Measurements from ENCODE around the gene KLHDC10.

KLHDC10 gene

DNA sequence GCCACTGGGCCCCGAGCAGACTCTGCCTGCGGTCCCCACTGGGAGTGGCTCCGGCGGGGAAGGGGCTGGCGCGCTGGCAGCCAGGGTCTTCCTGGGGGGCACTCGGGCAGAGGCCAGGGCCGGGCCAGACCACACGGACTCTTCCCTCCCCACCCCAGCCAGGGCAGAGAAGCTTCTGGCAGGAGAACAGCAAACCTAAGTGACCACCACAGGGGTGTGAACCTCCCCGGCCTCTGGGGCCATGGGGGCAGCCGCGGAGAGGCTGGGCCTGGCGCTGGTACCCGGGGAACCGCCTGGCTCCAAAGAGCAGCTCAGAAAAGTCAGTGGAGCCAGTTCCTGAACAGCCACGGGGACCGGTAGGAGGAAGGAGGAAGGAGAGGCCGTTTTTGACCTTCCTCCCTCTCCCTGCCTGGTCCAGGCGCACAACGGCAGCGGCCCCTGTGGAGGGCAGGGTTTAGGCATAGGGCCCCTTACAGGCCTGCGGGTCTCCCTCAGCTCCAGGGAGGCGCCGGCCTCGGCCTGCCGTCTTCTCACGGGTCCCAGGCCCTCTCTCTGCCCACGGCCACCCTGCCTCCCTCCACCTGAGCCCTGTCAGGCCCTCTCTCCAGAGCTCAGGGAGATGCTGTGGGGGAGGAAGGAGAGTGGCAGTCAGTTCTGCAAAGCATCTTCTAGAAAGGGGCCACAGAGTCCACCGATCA is 83.0 kb downstream of the KLHDC10 start:
- Mint-ChIP-seq H3K4me3 (no peak overlapping the region), H3K9me3 (peaks cover 27% of the 10 kb centered on the region), H3K4me1 (peaks cover 20% of the 10 kb centered on the region), H3K36me3 (ENCODE audit: low read depth) (peaks cover 27% of the 10 kb centered on the region), H3K27ac (no peak overlapping the region), H3K27me3 (ENCODE audit: low read depth, poor library complexity) (no peaks in the 10 kb centered on the region)
- DNase-seq = no peak
- TF ChIP-seq, protein P1, sequence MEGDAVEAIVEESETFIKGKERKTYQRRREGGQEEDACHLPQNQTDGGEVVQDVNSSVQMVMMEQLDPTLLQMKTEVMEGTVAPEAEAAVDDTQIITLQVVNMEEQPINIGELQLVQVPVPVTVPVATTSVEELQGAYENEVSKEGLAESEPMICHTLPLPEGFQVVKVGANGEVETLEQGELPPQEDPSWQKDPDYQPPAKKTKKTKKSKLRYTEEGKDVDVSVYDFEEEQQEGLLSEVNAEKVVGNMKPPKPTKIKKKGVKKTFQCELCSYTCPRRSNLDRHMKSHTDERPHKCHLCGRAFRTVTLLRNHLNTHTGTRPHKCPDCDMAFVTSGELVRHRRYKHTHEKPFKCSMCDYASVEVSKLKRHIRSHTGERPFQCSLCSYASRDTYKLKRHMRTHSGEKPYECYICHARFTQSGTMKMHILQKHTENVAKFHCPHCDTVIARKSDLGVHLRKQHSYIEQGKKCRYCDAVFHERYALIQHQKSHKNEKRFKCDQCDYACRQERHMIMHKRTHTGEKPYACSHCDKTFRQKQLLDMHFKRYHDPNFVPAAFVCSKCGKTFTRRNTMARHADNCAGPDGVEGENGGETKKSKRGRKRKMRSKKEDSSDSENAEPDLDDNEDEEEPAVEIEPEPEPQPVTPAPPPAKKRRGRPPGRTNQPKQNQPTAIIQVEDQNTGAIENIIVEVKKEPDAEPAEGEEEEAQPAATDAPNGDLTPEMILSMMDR (IDR thresholded peaks at IDR 0.05) = no peak

- H3K4me3 Mint-ChIP-seq = no peak overlapping the region
- peaks cover 12% of the 10 kb centered on the region for H3K4me1 Mint-ChIP-seq
- H3K27ac Mint-ChIP-seq = no peak overlapping the region
- no peak for DNase-seq
- no peaks in the 10 kb centered on the region for H3K27me3 Mint-ChIP-seq (ENCODE audit: low read depth, poor library complexity)
- H3K36me3 Mint-ChIP-seq (ENCODE audit: low read depth) = peaks cover 35% of the 10 kb centered on the region
- H3K9me3 Mint-ChIP-seq = peaks cover 32% of the 10 kb centered on the region
- TF ChIP-seq, protein P1 (IDR thresholded peaks at IDR 0.05) = no peak
These were observed 83.8 kb downstream of the KLHDC10 start for GRCh38 chr7:130154131-130154500.

GRCh38 chr7:130154501-130155317 is 84.4 kb downstream of the KLHDC10 start:
- H3K4me3 Mint-ChIP-seq = no peak overlapping the region
- TF ChIP-seq, protein P1 (IDR thresholded peaks at IDR 0.05) = peak; percentile 33
- H3K4me1 Mint-ChIP-seq = peaks cover 8% of the 10 kb centered on the region
- H3K27ac Mint-ChIP-seq = no peak overlapping the region
- H3K27me3 Mint-ChIP-seq (ENCODE audit: low read depth, poor library complexity) = peaks cover 3% of the 10 kb centered on the region
- H3K9me3 Mint-ChIP-seq = peaks cover 32% of the 10 kb centered on the region
- DNase-seq = no peak
- peaks cover 41% of the 10 kb centered on the region for H3K36me3 Mint-ChIP-seq (ENCODE audit: low read depth)

GRCh38 chr7:130156140-130156539 is 85.8 kb downstream of the KLHDC10 start:
- H3K27me3 Mint-ChIP-seq (ENCODE audit: low read depth, poor library complexity) = peaks cover 6% of the 10 kb centered on the region
- H3K4me1 Mint-ChIP-seq = peaks cover 4% of the 10 kb centered on the region
- peaks cover 55% of the 10 kb centered on the region for H3K36me3 Mint-ChIP-seq (ENCODE audit: low read depth)
- TF ChIP-seq, protein P1 (IDR thresholded peaks at IDR 0.05) = no peak
- H3K27ac Mint-ChIP-seq = no peak overlapping the region
- no peak overlapping the region for H3K4me3 Mint-ChIP-seq
- H3K9me3 Mint-ChIP-seq = peaks cover 32% of the 10 kb centered on the region
- DNase-seq = no peak

- Mint-ChIP-seq H3K27me3 (ENCODE audit: low read depth, poor library complexity) (peaks cover 9% of the 10 kb centered on the region), H3K4me1 (peaks cover 4% of the 10 kb centered on the region), H3K9me3 (peaks cover 32% of the 10 kb centered on the region), H3K27ac (no peak overlapping the region), H3K4me3 (no peak overlapping the region), H3K36me3 (ENCODE audit: low read depth) (peaks cover 71% of the 10 kb centered on the region)
- TF ChIP-seq, protein P1 (IDR thresholded peaks at IDR 0.05) = no peak
- no peak for DNase-seq
These were observed 87.4 kb downstream of the KLHDC10 start for GRCh38 chr7:130157700-130158099.

Measured in nephron progenitor cell (in vitro differentiated cells).